ENCODE results near the gene TUBA1B.

The TUBA1B gene

DNA sequence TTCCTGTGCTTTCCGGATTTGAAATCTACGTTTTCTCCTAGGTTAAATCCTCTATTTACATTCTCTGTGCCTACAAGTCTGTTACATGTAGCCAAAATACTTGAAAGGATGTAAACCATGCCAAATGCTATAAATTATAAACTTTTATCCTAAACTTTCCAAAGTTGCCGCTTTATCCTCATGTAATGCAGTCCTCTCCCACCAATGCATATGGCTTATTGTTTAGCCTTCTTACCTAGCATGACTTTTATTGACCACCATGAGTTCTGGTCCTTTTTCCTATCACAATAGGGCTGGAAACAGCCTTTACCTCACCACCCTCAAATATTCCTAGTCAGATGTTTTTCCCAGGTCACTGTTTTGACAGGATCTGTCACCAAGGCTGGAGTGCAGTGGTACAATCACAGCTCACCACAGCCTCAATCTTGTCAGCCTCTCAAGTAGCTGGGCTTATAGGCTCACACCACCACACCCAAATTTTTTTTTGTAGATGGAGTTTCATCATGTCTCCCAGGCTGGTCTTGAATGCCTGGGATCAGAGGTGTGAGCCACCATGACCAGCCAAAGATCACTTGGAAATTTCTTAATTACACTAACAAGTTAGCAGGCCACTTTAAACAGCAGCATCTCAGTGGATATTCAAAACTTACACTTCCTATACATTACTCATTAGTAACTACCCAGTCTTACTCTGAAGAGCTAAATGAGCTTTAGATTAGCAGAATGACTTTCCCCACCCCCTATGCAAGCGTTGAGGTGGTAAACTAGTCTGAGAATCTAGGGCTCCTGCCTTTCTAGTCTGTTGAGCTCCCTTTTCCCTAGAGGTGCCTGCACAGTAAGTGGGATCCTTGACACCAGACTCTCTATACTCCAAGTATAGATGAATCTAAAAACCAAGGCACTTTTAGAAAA is 4.1 kb downstream of the TUBA1B start:
- DNase-seq (ENCODE audit: low read depth) = no peak

DNA sequence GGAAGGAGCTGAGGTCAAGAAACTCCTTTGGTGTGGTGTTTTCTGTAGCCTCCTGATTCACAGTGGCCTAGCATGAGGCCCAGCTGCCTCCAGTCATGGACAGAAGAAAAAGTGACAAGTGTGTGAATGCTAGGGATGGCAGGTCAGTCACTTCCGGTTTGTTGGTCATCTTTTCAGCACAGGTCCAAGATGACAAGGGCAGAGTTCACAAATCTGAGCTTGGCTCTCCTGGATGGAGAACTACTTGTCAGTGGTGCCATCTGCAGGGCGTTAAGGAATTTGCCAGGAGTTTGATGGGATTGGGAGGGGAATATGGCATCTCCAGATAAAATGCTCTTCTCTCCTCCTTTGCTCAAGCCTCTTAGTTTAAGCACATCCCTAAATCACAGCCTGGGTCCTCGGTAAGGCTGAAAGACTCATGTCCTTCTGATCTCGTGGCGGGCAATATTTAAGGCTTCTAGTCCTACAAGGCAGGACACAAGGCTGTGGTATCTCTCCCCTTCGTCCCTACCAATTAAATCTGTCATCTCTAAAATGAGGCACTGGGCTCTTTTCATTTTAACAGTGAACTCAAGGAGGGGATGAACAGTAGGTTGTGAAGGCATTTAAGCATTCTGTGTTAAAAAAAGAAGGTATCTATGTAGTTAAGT is 10.0 kb downstream of the TUBA1B start:
- no peak for DNase-seq (ENCODE audit: low read depth)

DNA sequence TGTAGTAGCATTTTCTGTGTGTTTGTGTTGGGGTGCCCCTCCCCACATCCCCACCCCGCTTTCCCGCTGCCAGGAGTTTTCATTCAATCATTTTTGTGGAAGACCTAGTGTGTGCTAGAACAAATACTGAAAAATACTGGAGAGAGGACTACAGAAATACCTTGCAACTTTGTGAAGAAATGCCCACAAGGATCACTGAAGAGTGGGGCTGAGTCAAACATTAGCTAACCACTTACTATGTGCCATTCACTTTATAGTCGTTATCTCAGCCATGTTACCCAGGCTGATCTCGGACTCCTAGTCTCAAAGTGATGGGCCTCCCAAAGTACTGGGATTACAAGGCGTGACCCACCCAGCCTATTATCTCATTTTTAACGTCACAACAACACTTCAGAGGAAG is 20.0 kb downstream of the TUBA1B start:
- DNase-seq (ENCODE audit: low read depth) = no peak

DNA sequence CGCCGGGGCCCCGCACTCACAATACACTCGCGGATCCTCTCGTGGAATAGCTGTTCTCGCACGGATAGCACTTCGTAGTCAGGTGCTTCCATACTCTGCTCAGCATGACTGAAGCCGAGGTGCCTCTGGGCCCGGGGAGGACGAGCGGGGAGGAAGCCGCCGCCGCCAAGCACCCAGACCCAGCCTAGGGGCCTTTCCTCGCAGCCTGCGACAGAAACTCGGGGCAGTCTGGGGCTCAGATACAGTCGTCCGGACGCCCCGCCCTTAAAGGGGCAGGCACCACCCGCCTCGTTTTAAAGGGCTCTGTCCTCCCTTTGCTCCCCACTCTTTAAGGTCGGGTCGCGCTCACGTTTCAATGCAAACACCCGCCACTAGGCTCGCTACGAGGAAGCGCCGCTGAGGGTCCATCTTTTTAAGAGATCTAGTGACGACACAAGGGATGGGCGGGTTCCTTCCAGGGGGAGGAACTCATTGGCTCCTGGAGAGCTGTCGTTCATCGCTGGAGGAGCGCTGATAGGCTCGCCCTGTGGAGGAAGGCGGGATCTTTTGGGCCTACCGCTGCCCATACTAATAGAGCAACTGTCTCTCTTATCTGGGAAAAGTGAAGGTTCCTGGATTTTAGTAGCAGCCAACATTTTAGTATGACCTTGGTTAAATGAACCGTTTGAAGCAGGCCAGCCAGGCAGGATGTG is 20.6 kb downstream of the TUBA1B start, which contains the start of gene LMBR1L:
TSS of gene LMBR1L (minus strand) at position 384 of the 692 bp plus-strand sequence. CDS start at position 92, 292 bp downstream.
- peak; percentile 88 for DNase-seq (ENCODE audit: low read depth)

DNA sequence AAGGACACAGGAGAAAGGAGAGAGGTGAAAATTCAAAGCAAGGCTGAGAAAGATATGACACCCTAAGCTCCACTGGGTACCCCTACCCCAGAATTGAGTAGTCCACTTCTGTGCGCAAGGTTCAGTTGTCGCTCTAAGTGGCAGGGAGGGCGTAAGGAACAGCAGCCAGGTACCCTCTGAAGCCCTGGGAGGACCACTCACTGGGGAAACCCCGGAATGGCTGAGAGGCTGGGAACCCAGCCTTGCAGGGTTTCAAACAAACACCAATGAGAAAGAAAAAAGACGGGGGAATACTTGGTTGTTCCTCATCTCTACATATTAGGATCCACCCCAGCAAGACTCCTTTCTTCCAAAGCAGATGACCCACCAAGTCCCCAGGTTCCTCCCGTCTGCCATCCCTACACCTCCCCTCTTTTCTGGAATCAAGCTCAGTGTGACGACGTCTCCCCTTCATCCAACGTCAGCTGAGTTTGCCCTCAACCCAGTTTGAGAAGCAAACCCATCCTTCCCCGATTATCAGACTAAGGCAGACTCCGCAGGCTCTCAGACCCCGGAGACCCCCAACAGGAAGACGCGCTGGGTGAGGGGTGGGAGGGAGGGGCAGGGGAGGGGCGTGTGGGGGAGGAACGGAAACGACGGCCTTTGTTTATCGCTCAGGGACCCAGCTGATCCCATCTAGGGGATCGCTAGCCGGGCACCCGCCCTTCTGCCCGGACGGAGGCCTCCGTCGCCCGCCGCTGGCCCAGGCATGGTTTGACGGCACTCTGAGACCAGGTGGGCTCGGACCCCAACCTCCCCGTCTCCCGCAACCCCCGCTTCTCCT is 21.3 kb downstream of the TUBA1B start:
- no peak for DNase-seq (ENCODE audit: low read depth)

DNA sequence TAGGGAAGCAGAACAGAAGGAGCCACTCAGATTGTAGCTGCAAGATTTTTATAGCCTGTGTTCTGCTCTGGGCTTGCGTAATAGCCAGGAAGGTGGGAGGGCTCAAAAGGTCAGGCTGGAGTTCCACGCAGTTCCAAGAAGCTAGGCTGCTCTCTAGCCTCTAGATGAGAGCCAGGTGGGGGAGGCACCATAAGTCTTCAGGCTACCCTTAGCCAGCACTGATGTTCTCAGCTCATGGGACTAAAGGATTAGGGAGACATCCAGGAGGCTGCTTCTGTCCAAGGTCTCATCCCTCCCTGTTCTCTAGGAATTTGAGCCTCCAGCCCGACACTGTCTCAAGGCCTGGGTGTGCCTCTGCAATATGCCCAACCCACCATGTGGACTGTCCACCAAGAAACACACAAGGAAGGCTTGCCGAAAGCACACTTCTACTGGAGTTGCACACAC is 22.2 kb downstream of the TUBA1B start:
- DNase-seq (ENCODE audit: low read depth) = no peak

DNA sequence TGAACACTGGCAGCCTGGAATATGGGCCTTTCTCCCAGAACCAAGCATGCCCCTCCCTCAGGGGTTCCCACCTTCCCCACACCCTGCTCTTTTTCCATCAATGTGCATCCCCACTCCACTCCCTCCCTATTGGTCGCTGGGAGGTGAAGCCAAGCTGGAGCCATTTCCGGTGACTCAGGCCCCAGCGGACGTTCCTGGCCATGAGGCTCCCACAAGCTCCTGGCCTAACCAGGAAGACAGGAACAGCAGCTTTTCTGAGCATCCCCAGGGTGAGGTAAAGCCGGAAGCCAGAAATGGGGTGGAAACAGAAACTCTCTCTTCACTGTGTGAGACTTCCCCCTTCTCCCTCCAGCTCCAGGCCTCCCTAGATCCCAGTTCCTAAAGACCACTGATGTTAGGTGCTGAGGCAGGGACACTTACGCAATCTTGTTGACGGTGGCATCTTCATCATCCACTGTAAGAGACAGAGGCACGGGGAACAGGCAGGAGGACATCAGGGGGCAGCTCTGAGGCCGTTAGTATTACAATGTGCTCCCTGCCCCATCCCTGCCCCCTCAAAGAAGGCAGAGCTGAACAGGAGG is 25.6 kb downstream of the TUBA1B start:
- DNase-seq (ENCODE audit: low read depth) = no peak

DNA sequence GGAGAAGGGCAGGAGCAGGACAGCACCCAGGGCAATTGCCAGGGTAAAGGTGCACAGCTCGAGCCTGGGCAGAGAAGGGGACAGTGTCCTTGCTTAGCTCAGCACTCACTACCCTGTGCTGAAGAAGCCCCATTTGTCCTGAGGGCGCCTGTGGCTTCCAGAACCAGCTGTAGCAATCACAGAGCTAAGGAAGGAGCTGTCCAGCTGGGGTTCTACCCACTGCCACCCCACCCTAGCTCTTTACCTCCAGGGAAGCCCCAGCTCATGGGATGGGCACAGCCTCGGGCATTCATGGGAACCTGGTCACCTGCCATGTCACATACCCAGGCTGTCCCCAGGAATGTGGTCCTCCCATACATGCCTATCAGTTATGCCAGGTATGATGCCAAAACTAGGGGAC is 26.4 kb downstream of the TUBA1B start:
- DNase-seq (ENCODE audit: low read depth) = no peak

DNA sequence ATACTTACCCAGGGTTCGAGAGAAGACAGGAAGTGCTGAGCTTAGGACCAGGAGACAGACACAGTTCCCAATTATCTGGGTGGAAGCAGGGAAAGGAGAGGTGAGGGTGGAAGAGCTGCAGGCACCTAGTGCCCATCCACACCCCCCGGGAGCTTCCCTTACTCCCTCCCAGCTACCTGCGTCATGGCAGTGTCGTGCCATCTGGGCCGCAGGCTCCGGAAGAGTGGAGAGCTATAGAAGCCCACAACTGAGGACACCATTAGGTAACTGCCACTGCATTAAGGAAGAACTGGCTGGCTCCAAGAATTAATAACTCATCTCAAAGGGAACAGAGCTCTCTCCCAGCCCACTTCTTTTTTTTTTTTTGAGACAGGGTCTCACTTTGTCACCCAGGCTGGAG is 30.8 kb downstream of the TUBA1B start:
- DNase-seq (ENCODE audit: low read depth) = no peak

DNA sequence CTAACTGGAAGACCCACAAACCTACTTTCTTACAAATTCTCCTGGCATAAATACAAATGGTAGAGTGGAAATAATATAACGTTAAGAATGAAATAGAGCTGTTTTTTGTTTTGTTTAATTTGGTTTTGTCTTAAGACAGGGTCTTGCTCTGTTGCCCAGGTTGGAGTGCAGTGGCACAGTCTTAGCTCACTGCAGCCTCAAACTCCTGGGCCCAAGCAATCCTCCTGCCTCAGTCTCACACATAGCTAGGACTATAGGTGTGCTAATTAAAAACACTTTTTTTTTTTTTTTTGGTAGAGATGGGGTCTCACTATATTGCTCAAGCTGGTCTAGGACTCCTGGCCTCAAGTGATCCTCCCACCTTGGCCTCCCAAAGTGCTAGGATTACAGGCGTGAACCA is 32.5 kb downstream of the TUBA1B start:
- DNase-seq (ENCODE audit: low read depth) = no peak

DNA sequence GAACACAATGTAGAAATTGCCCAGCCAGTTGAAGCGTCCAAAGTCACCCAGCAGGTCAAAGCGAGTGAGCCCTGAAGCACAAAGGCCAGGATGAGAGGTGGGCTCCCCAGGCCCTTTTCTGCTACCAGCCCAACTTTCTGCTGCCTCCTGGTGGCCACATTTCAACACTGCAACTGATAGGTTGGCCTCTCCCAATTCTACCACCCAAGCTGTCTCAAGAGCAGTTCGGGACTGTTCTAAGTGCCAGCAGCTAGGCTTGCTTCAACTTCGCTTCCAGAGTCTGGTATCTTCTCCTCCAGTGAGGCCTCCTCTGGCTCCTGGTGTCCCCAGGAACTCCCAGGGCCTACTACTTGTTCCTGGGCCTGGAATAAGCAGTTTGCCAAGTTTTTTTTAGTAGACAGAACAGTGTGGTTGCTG is 33.2 kb downstream of the TUBA1B start:
- DNase-seq (ENCODE audit: low read depth) = peak; percentile 42

DNA sequence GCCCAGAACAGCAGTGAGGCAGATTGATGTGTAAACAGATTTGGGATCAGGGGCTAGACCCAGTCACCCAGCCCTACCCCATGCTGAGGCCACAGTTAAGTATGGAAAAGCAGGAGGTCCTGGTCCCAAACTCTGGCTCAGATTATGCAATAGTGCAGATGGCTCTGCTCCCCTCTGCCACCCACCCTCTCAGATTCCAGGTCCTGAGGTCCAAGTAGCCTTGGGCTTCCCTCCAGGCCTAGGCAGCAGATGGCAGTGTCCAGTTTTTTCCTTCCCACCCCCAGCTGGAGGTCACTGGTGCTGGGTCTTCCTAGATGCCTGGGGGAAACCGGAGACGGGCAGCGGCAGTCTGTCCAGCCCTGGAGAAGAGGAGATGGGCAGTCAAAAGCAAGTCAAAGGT is 33.8 kb downstream of the TUBA1B start:
- DNase-seq (ENCODE audit: low read depth) = no peak

DNA sequence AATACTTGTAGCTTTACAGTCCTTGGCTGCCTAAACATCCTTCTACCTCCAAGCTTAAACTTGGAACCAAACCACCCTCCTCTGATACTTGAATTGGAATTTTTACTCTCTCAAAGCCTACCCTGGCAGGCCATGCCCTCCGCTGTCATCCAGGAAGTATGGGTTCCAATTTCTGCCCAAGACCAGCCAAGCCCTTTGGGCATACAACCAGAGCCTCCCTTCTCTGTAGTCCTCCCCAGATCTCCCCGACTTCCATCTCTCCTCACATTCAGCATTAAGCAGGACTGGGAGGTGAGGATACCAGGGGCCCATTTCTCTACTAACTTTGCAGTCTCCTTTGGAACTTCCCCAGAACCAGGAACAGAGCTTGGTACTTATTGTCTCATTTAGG is 36.2 kb downstream of the TUBA1B start:
- no peak for DNase-seq (ENCODE audit: low read depth)

DNA sequence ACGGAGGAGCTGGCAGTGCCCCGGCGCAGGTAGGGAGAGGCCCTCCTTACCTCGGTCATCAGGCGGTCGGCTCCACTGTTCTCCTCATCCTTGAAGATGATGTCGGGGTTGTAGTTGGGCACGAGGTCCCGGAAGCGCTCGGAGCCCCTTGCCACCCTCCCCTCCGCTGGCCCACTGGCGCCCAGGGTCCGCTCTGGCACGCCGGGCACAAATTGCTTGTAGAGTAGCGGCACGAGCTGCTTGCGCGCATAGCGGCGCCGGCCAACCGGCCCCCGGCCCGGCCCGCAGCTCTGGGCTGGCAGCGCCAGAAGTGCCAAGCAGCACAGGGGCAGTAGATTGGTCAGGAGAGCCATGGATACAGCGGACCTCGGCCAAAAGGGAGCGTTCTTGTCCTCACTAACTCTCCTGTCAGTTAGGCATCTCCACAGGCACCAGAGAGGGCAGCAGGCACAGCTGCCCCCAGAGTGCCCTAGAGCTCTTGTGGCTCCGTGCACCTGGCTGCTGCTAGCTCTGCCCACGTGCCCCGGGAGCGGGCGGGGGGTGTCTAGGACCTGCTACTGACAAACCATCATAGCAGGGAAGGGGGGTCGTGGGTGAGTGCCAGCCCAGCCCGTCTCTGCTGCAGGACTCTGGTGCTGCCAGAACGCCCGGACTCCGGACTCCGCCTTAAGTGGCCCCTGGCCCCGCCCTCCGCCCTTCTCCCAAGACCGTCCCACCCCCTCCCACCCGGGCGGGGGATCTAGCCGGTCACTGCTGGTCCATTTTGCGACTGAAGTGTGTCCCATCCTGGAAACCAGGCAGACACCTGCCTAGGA is 36.8 kb downstream of the TUBA1B start, which contains the start of gene DHH:
TSS of gene DHH (minus strand) at position 642 of the 815 bp plus-strand sequence. CDS start at position 353, 289 bp downstream.
- DNase-seq (ENCODE audit: low read depth) = no peak

DNA sequence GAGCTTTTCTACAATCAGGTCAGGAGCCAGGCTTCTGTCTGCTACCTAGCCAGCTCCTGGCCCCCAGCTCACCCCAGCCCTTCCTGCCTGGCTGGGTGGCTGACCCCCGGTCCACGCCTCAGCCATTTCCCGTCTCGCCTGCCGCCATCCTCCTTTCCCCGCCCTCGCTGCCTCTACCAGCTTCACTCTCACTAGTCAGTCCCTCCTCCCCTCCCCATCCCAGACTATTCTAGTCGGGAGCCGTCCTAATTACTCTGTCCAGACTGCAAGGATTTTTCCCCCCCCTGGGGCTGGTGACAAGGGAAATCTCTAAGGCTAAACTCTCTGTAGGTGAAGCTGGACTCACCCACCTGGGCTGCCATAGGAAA is 37.4 kb downstream of the TUBA1B start:
- DNase-seq (ENCODE audit: low read depth) = no peak

DNA sequence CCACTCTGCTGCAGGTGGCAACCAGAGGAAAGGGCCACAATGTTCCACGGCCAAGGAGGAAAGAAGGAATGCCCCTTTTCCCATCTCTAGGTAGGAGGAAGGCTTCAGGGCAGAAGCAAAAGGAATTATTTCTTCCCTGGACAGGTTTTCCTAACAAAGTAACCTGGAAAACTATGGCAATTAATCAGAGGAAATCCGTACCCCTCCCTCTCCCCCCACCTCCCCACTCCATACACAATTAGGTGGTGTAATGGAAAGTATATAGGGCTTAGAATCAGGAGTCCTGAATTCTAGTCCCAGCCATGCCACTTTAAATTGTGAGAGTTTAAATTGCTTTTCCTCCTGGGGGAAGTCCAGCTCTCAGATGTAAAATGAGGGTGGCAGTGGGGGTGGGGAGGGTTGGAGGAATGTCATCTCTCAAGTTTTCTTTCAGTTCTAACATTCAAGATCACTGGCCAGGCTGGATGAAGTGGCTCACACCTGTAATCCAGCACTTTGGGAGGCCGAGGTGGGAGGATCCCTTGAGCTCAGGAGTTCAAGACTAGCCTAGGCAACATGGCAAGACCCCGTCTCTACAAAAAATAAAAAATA is 38.3 kb downstream of the TUBA1B start:
- DNase-seq (ENCODE audit: low read depth) = no peak

DNA sequence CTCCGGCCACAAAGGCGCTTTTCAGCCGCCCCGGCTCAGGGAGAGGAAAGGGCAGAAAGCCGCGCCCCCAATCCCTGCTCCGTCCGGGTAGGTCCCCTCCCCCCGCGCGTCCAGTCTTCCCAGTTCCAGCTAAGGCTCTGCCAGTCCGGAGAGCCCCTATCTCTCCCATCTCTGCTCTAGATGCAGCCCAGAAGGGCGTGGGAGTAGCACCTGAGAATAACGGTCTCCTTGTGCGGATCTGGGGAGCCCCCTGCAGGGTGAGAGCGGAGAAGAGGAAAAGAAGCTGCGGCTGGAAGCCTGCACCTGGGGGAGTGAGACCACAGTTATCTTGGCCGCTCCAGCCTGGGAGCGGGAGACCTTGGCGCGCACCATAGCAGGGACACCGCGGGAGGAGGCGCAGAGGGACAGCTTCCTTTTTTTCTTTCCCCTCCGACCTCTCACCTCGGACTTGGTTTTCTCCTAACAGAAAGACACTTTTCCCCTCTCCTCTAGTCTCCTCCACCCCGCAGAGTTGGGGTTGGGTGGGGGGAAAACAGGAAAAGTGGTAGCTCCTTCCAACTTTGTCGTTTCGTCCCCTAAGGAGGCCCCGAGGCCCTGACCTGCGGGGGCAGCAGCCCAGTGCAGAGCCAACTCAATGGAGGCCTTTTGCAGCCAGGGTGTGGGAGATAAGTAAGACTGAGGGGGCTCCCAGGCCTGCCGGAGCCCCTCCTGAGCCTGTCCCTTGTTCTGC is 38.9 kb downstream of the TUBA1B start:
- peak; percentile 52 for DNase-seq (ENCODE audit: low read depth)

DNA sequence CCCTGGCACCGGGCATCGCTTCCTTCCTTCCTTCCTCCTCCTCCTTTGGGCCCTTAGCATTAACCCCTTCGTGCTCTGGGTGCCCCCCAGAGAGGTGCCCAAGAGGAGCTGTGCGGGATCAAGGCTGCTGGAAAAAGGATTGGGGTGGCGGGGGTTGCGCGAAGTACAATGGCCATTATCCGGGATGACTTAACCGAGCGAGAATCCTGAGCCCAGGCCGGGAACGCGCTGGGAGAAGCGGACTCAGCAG is 39.4 kb downstream of the TUBA1B start:
- no peak for DNase-seq (ENCODE audit: low read depth)

DNA sequence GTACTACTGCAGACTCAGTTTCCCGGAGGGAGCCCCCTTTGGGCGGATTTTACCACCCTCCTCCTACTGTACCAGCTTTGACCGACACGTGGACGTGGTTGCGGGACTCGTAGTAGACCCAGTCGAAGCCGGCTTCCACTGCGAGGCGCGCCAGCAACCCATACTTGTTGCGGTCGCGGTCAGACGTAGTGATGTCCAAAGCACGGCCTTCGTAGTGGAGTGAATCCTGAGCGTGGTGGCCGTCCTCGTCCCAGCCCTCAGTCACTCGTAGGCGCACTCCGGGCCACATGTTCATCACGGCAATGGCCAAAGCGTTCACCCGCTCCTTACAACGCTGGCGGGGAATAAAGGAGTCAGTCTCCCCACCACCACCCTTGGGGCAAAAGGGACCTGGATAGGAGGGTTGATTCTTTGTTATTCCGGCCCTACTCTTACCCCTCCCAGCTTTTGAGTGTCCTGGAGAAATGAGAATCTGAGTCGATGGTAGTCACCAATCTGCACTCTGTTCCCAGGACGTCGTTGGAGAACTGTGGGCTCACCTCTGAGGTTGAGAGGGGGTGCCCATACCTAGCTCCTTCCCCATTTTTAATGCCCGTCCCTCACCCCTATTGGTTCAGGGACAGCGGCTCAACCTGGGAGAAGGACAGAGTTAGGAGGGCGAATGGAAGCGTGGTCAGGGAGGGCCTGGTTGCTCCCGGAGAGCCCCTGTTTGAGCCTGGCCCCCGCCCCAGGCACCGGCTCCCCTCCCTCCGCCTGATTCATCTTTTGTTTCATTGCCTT is 39.9 kb downstream of the TUBA1B start:
- no peak for DNase-seq (ENCODE audit: low read depth)
